Measurements from ENCODE around the gene LPIN1.

The LPIN1 gene

GRCh38 chr2:11765501-11765900 is 19.1 kb downstream of the LPIN1 start:
- DNase-seq = no peak

- DNase-seq = no peak
Observed at GRCh38 chr2:11766016-11766415, 19.6 kb downstream of the LPIN1 start.

DNA sequence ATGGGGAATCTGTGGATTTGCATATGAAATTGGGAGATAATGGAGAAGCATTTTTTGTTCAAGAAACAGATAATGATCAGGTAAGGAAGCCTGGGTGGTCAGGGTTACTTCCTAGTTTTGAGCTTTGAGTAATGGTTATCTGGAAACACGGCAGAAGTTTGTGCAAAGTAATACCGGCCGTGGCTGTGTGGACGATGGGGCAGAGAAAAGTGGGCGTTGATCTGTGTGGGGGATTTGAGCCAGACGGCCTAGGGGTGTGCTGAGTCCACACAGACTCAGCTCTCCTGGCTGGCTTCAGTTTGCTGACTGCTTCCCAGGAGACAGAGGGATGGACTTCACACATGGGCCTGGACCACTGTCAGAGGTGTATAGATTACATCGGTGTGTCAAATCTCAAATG is 21.3 kb downstream of the LPIN1 start:
- DNase-seq = no peak

DNA sequence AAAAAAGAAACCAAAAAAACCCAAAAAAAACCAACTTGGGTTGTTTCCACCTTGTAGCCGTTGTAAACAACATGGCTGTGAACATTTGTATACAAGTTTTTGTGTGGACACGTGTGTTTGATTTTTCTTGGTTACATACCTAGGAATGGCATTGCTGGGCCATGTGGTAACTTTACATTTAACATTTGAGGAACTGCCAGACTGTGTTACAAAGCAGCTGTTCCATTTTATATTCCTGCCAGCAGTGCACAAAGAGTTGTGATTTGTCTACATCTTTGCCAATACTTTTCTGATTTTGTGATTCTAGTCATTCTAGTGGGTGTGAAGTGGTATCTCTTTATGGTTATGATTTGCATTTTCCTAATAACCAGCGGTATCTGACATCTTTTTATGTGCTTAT is 22.5 kb downstream of the LPIN1 start:
- DNase-seq = no peak

- no peak for DNase-seq
Observed at GRCh38 chr2:11769516-11769915, 23.1 kb downstream of the LPIN1 start.

- DNase-seq = no peak
Observed at GRCh38 chr2:11770531-11771188, 24.2 kb downstream of the LPIN1 start.

GRCh38 chr2:11771971-11772615 is 25.7 kb downstream of the LPIN1 start:
- DNase-seq = no peak

DNA sequence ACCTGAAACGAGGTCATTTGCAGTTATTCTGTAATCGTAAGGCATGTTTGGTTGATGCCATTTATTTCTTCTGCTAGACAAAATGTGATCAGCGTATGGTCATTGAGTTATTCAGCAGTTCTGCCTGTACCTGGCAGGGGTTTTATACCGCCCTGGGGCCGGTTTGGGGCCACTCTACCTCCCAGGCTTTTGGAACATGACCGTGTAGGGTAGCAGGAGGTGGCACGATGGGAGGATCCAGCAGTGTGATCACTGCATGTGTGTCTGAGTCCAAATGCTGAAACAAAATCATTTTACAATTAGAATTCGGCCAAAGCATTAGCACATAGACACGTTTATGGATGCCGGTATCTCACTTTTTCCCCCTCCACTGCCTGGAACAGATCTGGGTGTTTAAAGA is 26.7 kb downstream of the LPIN1 start:
- DNase-seq = no peak

DNA sequence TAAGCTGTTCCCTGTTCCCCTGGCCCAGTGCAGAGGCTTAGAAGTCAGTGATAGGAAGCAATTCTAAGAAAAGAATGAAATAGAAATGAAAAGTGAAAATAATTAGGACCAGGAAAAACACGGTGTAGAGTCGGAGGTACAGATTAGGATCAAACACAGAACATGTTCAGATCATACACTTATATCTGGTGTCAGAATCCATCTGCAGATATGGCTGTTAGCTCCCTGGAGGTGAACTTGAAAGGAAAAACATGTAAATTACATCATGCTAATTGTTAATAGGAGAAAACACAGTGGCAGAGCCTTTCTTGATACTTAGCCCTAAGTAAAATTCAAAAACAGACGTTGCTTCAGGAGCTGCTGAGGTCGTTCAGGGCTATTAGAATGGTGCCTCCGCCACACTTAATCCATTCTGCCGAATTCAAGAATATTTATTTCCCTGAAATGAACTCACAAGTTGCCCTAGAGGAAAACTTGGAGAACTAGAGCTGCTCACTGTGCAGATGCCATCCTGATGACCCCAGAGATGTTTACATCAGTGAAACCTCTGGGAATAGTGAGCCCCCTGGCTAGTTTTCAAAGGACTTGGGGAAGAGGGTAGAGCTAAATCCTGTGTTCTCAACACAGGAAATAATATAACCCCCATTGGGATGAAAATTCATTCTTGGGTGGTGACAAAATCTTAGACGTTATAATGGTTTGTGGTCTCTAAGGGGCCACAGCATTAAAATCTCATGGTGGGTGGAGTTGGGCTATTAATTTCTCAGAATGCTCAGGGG is 27.5 kb downstream of the LPIN1 start:
- DNase-seq = no peak

DNA sequence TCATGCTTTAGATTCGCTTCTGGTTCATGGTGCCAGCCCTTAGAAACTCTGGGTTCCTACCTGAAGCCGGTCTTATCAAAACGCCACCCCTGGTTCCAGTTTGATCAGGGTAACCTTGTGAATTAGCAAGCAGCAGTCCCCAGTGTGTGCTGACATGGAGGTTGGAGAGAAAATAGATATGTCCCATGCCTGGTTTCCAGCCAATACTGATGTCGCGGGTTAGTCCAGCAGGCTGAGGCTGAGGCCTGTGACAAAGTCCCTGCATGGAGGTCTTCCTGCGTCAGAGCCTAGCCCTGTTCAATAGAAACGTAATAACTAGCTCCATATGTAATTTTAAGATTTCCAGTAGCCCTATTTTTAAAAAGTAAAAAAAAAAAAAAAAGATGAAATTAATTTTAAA is 28.2 kb downstream of the LPIN1 start:
- DNase-seq = no peak

DNA sequence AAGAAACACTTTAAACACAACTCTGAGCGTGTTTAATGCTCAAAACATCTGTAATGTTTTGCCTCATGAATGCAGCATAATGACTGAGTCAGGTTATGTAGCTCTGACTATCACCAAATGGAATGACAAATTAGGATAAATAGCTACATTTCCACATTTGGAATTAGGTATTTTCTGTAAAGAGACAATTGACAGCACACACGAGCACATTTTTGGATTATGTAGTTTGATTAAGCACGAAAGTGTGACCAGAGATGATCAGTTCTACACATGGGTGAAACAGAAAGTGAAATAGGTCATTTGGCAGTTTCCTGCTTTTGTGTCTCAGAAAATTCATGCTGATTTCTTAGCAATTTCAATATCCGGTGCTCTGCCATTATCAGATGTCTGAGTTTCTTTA is 29.0 kb downstream of the LPIN1 start:
- DNase-seq = no peak

- DNase-seq = peak; percentile 48
Observed at GRCh38 chr2:11777066-11777782, 30.8 kb downstream of the LPIN1 start.

- no peak for DNase-seq
Observed at GRCh38 chr2:11777886-11778415, 31.5 kb downstream of the LPIN1 start.

DNA sequence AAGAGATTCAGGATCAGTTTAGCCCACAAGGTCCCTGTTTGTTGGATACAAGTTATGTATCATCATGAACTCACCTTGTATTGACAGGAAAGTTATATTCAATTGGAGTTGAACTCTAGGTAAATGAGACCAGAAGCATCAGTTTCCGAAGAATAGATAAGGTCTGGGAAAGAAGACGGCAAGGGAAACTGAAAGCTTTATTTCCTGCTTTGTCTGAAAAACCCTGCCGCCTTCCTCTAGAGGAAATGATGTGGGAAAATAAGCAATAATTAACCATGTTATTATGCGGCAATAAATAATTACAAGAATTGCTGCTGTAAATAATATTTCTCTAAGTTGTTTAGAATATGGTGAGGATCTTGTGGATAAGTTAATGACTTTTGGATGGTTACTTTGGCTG is 32.0 kb downstream of the LPIN1 start:
- no peak for DNase-seq

GRCh38 chr2:11778923-11779757 is 32.7 kb downstream of the LPIN1 start:
- peak; percentile 37 for DNase-seq

GRCh38 chr2:11781602-11782001 is 35.2 kb downstream of the LPIN1 start:
- no peak for DNase-seq

DNA sequence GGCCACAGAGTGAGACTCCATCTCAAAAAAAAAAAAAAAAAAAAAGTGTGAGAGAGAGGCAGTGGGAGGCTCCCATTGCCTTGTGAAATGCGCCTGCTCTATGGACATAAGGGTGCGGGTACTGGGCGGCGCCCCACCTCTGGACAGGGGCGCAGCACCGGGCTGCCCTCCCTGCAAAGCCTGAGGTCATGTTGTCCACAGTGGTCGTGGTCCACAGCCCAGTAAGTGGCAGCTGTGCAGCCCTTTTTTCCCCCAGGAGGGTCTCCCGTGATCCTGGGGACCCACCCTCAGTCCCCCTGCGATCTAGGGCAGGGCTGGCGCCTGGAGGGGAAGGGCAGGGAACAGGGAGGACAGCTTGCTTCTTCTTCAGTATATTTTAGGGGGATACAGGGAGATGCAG is 37.8 kb downstream of the LPIN1 start:
- no peak for DNase-seq

- no peak for DNase-seq
Observed at GRCh38 chr2:11784747-11785610, 38.5 kb downstream of the LPIN1 start.

- no peak for DNase-seq
Observed at GRCh38 chr2:11785611-11785940, 39.1 kb downstream of the LPIN1 start.

DNA sequence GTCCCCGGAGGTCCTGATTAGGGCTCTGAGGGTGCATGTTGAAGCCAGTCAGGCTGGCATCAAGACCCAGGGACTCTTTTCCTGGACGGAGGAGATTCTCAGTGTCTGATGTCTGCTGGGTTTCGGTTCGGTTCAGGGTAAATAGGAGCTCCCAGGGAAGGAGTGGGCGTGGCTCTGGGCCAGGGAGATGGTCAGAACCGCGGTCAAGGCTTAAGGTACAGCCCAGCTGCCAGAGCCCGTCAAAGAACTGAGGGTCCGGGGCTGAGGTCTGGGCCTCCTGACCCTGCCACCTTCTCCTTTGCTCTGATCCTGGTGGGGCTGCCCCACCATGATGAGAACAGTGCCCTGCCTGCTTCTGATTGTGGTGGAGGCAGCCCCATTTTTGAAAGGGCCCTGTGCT is 39.8 kb downstream of the LPIN1 start:
- no peak for DNase-seq

DNA sequence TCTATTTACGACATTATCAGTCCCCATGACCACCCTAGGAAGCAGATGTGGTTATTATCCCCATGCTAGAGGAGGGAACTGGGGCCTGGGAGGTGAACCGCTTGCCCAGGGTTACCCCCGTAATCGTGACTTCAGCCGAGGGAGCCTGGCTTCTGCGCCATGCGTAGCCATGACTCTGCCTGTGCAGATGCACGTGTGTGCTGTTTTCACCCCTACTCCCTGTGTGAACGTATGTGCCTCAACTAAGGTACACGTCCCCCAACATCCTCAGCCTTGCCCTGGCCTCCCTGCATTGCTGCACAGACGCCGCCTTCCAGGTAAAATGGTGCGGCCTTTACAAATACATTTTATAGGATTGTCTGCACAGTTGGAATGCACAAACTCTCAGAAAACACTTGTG is 40.2 kb downstream of the LPIN1 start:
- DNase-seq = no peak

DNA sequence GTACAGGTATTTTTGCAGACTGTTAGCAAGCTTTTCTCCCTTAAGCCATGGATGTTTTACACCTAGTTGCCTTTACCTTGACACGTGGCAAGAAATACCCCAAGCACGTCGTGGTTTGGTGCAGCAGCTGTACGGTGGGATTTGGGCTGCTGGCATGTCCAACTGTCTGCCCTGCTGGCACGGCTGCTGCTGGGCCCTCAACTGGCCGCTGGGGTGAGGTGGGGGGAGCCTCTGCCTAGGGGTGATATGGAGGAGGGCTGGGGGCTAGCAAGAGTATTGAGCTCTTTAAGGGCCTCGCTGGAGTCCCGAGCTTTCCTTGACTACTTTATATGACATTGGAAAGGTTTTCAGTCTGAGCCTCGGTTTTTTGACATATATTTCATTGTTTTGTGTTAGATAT is 41.6 kb downstream of the LPIN1 start:
- DNase-seq = no peak

Measured in NCI-H510A (cell line).